Natural killer cell (primary cell): ENCODE measurements around the gene IFI6. TPM values are rescaled to one million over a fixed set of nuclear protein-coding genes. Genes with fewer than 3 reads are reported as not detected.

Source experiments
- ATAC-seq, 3 donors: fragments of 150-1000 bp in 2 of 3; fragments of 200-7000 bp in 1 of 3; cut with Tn5 transposase; 1 replicate in 1 of 3; 2 replicates in 2 of 3; pipeline ENCODE4 v1.10.0; 2021; ENCODE audit warnings: mild to moderate bottlenecking in 2 of 3, moderate library complexity in 2 of 3
- DNase-seq, 2 donors: peaks; one replicate each; pipeline versions ENCODE4 v3.0.0 to v3.0.0-alpha.2; 2013 to 2021; ENCODE audit warnings: mixed read lengths in 1 of 2
- H3K27ac ChIP-seq: one replicate; pipeline ENCODE4 v1.5.1; 2013; ENCODE audit warnings: mild to moderate bottlenecking, low read length
- H3K27me3 ChIP-seq: one replicate; pipeline ENCODE4 v1.6.1; 2013; ENCODE audit warnings: low read length; ENCODE audit not compliant: control insufficient read depth, insufficient read depth
- H3K36me3 ChIP-seq: one replicate; pipeline ENCODE4 v1.6.1; 2013; ENCODE audit warnings: low read length; ENCODE audit not compliant: control insufficient read depth, insufficient read depth
- H3K4me1 ChIP-seq: one replicate; pipeline ENCODE4 v1.6.1; 2013; ENCODE audit warnings: low read length; ENCODE audit not compliant: control insufficient read depth, insufficient read depth
- H3K4me3 ChIP-seq: one replicate; pipeline ENCODE4 v1.5.1; 2013; ENCODE audit warnings: low read length
- H3K9me3 ChIP-seq: one replicate; pipeline ENCODE4 v1.6.1; 2013; ENCODE audit warnings: low read length; ENCODE audit not compliant: control insufficient read depth, insufficient read depth
- H3K27ac Mint-ChIP-seq, 2 donors: one replicate each; pipeline ENCODE4 v1.8.0; 2022; ENCODE audit warnings: mild to moderate bottlenecking in 2 of 2, mixed read lengths in 2 of 2, moderate library complexity in 1 of 2
- H3K27me3 Mint-ChIP-seq, 2 donors: one replicate each; pipeline ENCODE4 v1.8.0; 2022; ENCODE audit warnings: low read depth in 2 of 2, mixed read lengths in 2 of 2
- H3K36me3 Mint-ChIP-seq: one replicate; pipeline ENCODE4 v1.8.0; 2022; ENCODE audit warnings: mixed read lengths
- H3K4me1 Mint-ChIP-seq, 2 donors: one replicate each; pipeline ENCODE4 v1.8.0; 2022; ENCODE audit warnings: mixed read lengths in 2 of 2
- H3K4me3 Mint-ChIP-seq: one replicate; pipeline ENCODE4 v1.8.0; 2022; ENCODE audit warnings: mild to moderate bottlenecking, moderate library complexity, mixed read lengths
- H3K9me3 Mint-ChIP-seq, 2 donors: one replicate each; pipeline ENCODE4 v1.8.0; 2022; ENCODE audit warnings: mixed read lengths in 2 of 2
- WGBS: methylation state at CpG from one replicate; pipeline ENCODE4 v1.1.7; 2013; ENCODE audit warnings: missing lambda C conversion rate; ENCODE audit not compliant: insufficient coverage; 5-methylcytosine and 5-hydroxymethylcytosine counted together
- intact Hi-C: fragments of 100-400 bp; cut with micrococcal nuclease; formaldehyde crosslinking; loops from one replicate; pipeline ENCODE4 v1.14.2; 2022
- total RNA-seq, 4 donors: library from RNA; stranded (reverse); fragments of 120-200 nt in 1 of 4; gene quantifications; one replicate each; pipeline versions ENCODE4 v1.2.3 to v1.2.4, GENCODE V29; 2013 to 2022
- TF ChIP-seq, protein P1 (sequence below): fragments of 200-600 bp; IDR thresholded peaks from one replicate; pipeline ENCODE4 v1.8.0; 2022; ENCODE audit warnings: antibody characterized with exemption

Gene IFI6
- total RNA-seq, 3 donors from 2014 or later (not counting 1 experiment from before 2014, with no cell fraction given) = 26.7 to 36.0 (median 34.8) TPM

DNA sequence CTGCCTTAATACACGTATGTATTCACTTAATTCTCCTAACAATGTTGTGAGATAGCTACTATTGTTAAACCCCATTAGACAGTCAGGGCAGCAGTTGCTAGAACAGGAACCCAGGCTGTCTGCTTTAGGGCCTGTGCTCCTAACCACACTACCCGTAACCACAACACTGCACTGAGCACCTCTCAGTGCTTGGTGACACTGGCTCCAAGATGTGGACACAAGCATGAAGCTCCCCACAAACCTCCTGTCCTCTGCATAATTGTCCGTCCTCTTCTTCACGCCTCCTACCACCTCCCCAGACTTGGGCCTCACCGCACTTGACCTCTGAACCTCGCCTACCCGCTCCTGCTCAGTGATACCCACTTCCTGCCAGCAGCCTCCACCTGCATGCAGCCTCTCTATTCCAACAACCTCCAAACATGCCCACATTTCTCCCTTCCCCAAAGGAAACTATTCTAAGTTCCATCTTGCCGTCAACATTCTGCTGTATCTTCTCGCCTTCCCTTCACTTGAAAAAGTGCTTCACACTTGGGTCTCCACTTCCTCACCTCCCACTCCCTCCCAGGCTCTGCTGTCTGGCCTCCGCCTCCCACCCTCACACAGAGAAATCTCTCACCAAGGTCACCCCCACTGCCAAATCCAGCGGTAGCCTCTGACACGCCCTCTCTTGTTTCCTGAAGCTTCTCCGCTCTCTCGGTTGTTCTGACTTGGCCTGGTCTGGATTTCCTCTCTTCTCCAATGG lies 53.5 kb downstream of the IFI6 start:
- Histone ChIP-seq H3K9me3 (no peaks in the 10 kb centered on the region), H3K4me3 (no peak overlapping the region), H3K4me1 (peaks cover 94% of the 10 kb centered on the region), H3K27ac (peak overlapping the region; percentile 86), H3K27me3 (no peaks in the 10 kb centered on the region), H3K36me3 (peaks cover 82% of the 10 kb centered on the region)
- peak in 1 of 2 donors; percentile 83 for DNase-seq
- H3K9me3 Mint-ChIP-seq = no peaks in the 10 kb centered on the region
- intact Hi-C loops = loop anchor here (1.0 to 2.0 kb wide), 3 partner anchors 11 to 44 kb away; no protein-coding TSS in a partner anchor
- H3K36me3 Mint-ChIP-seq = no peaks in the 10 kb centered on the region
- H3K4me1 Mint-ChIP-seq = peaks cover 60 to 75% of the 10 kb centered on the region in 2 donors
- H3K4me3 Mint-ChIP-seq = peak overlapping the region; percentile 74
- H3K27me3 Mint-ChIP-seq = no peaks in the 10 kb centered on the region
- TF ChIP-seq, protein P1, sequence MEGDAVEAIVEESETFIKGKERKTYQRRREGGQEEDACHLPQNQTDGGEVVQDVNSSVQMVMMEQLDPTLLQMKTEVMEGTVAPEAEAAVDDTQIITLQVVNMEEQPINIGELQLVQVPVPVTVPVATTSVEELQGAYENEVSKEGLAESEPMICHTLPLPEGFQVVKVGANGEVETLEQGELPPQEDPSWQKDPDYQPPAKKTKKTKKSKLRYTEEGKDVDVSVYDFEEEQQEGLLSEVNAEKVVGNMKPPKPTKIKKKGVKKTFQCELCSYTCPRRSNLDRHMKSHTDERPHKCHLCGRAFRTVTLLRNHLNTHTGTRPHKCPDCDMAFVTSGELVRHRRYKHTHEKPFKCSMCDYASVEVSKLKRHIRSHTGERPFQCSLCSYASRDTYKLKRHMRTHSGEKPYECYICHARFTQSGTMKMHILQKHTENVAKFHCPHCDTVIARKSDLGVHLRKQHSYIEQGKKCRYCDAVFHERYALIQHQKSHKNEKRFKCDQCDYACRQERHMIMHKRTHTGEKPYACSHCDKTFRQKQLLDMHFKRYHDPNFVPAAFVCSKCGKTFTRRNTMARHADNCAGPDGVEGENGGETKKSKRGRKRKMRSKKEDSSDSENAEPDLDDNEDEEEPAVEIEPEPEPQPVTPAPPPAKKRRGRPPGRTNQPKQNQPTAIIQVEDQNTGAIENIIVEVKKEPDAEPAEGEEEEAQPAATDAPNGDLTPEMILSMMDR = no peak
- H3K27ac Mint-ChIP-seq = peak overlapping the region in 1 of 2 donors; percentile 82
- 11% methylated on average over 14 of the region's 14 CpGs for WGBS
- ATAC-seq = peak; percentile 77 to 92 (median 89)

DNA sequence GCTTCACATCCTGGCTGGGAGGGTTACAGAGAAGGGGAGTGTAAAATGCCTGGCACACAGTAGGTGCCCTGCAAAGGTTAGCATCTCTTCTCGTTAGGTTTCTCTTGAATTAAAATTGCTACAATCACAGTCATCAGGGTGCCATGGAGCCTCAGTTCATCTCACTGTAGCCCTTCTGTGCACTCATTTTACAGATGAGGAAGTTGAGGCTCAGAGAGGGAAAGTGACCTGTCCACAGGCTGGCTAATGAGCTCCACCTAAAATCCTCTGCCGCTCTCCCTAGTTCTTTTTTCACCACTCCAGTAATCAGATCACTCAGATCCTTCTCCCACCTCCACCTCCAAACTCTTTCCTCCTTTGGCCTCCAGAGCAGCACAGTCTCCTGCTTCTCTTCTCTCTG lies 54.6 kb downstream of the IFI6 start:
- H3K4me1 ChIP-seq = peaks cover 90% of the 10 kb centered on the region
- 59% methylated on average over 2 of the region's 2 CpGs for WGBS
- no peaks in the 10 kb centered on the region for H3K27me3 Mint-ChIP-seq

DNA sequence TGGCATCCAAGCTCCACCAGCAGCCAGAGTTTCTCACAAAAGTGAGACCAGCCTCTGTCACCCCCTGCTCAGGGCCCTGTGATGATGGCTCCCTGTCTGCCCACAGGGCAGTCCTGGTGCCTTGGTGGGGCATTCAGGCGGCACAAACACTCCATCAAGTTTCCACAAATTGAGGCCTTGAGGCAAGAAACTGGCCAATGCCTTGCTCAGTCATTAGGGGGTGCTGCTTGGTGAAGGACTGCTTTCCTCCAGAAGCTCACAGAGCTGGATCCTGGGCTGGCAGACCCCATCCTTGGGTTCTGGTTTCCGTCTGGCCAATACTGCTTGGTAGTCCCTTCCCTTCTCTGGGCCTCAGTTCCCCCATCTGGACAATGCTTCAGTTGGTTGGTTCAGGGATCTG lies 55.6 kb downstream of the IFI6 start:
- H3K27me3 Mint-ChIP-seq = no peaks in the 10 kb centered on the region
- TF ChIP-seq, protein P1 = no peak
- peaks cover 11% of the 10 kb centered on the region for H3K36me3 Mint-ChIP-seq
- no peak for DNase-seq
- intact Hi-C loops = no loop called here
- H3K27ac Mint-ChIP-seq = peak overlapping the region in 1 of 2 donors; percentile 82
- peak overlapping the region; percentile 74 for H3K4me3 Mint-ChIP-seq
- H3K4me1 Mint-ChIP-seq = peaks cover 59 to 82% of the 10 kb centered on the region in 2 donors
- ATAC-seq = no peak
- WGBS = 91% methylated on average over 2 of the region's 2 CpGs
- H3K27me3 ChIP-seq = no peaks in the 10 kb centered on the region
- H3K4me1 ChIP-seq = peaks cover 89% of the 10 kb centered on the region
- H3K9me3 ChIP-seq = no peaks in the 10 kb centered on the region
- H3K9me3 Mint-ChIP-seq = no peaks in the 10 kb centered on the region
- H3K36me3 ChIP-seq = peaks cover 85% of the 10 kb centered on the region
- H3K27ac ChIP-seq = peak overlapping the region; percentile 86
- no peak overlapping the region for H3K4me3 ChIP-seq

More for the DNA sequence above, 54.6 kb downstream of the IFI6 start:
- intact Hi-C loops = no loop called here
- Histone ChIP-seq H3K9me3 (no peaks in the 10 kb centered on the region), H3K36me3 (peaks cover 83% of the 10 kb centered on the region), H3K27ac (peak overlapping the region; percentile 86), H3K4me3 (no peak overlapping the region), H3K27me3 (no peaks in the 10 kb centered on the region)
- Mint-ChIP-seq H3K27ac (peak overlapping the region in 1 of 2 donors; percentile 82), H3K4me3 (peak overlapping the region; percentile 74), H3K9me3 (no peaks in the 10 kb centered on the region), H3K4me1 (peaks cover 54 to 78% of the 10 kb centered on the region in 2 donors), H3K36me3 (peaks cover 3% of the 10 kb centered on the region)
- no peak for DNase-seq
- TF ChIP-seq, protein P1 = no peak
- ATAC-seq = no peak

Other genes starting within 250 kb of the IFI6 start
- 100 to 1,000 TPM; 137 to 153 (median 143) TPM for gene WASF2, start 182.0 kb downstream of the IFI6 start, total RNA-seq
- gene AHDC1, start 68.0 kb downstream of the IFI6 start, total RNA-seq = 10 to 100 TPM; 39.6 to 67.0 (median 47.0) TPM
- gene FGR, start 37.0 kb downstream of the IFI6 start, total RNA-seq = 100 to 1,000 TPM; 353 to 452 (median 362) TPM
- 10 to 100 TPM; 19.5 to 21.8 (median 19.6) TPM for gene FAM76A, start 53.8 kb upstream of the IFI6 start, total RNA-seq
- gene STX12, start 101.0 kb upstream of the IFI6 start, total RNA-seq = 10 to 100 TPM; 29.6 to 36.2 (median 32.3) TPM
- gene PPP1R8, start 158.6 kb upstream of the IFI6 start, total RNA-seq = 10 to 100 TPM; 25.6 to 36.4 (median 28.0) TPM
- gene THEMIS2, start 200.4 kb upstream of the IFI6 start, total RNA-seq = 100 to 1,000 TPM; 104 to 234 (median 122) TPM
- 10 to 100 TPM; 40.6 to 60.1 (median 50.1) TPM for gene RPA2, start 242.4 kb upstream of the IFI6 start, total RNA-seq